Measurements from ENCODE around the gene PIK3C3.
"Not testable (repeated sequence)": the region's sequence is repeated elsewhere in the genome, so short reads cannot be mapped to it uniquely, and the experiment has no call there.

Gene PIK3C3

GRCh38 chr18:42074704-42075103 is 119.7 kb downstream of the PIK3C3 start:
- no peak for DNase-seq (ENCODE audit: low read depth)

GRCh38 chr18:42078711-42079110 is 123.7 kb downstream of the PIK3C3 start:
- DNase-seq (ENCODE audit: low read depth) = no peak

GRCh38 chr18:42080340-42080739 is 125.3 kb downstream of the PIK3C3 start:
- no peak for DNase-seq (ENCODE audit: low read depth)

- no peak for DNase-seq (ENCODE audit: low read depth)
Observed at GRCh38 chr18:42082415-42083234, 127.6 kb downstream of the PIK3C3 start.

- DNase-seq (ENCODE audit: low read depth) = no peak
Observed at GRCh38 chr18:42086288-42086687, 131.3 kb downstream of the PIK3C3 start.

GRCh38 chr18:42087235-42087634 is 132.2 kb downstream of the PIK3C3 start:
- DNase-seq (ENCODE audit: low read depth) = no peak

GRCh38 chr18:42087876-42088275 is 132.8 kb downstream of the PIK3C3 start:
- DNase-seq (ENCODE audit: low read depth) = no peak

GRCh38 chr18:42092848-42093247 is 137.8 kb downstream of the PIK3C3 start:
- DNase-seq (ENCODE audit: low read depth) = no peak

- DNase-seq (ENCODE audit: low read depth) = no peak
Observed at GRCh38 chr18:42094875-42095274, 139.8 kb downstream of the PIK3C3 start.

GRCh38 chr18:42095732-42096377 is 140.8 kb downstream of the PIK3C3 start:
- DNase-seq (ENCODE audit: low read depth) = no peak

GRCh38 chr18:42100248-42100647 is 145.2 kb downstream of the PIK3C3 start:
- no peak for DNase-seq (ENCODE audit: low read depth)

- DNase-seq (ENCODE audit: low read depth) = no peak
Observed at GRCh38 chr18:42100911-42101310, 145.9 kb downstream of the PIK3C3 start.

- no peak for DNase-seq (ENCODE audit: low read depth)
Observed at GRCh38 chr18:42105394-42105793, 150.4 kb downstream of the PIK3C3 start.

GRCh38 chr18:42106784-42107183 is 151.8 kb downstream of the PIK3C3 start:
- DNase-seq (ENCODE audit: low read depth) = no peak

GRCh38 chr18:42107287-42107686 is 152.3 kb downstream of the PIK3C3 start:
- DNase-seq (ENCODE audit: low read depth) = no peak

GRCh38 chr18:42107691-42108450 is 152.8 kb downstream of the PIK3C3 start:
- DNase-seq (ENCODE audit: low read depth) = no peak

GRCh38 chr18:42112147-42112546 is 157.1 kb downstream of the PIK3C3 start:
- not testable (repeated sequence) for DNase-seq (ENCODE audit: low read depth)

GRCh38 chr18:42112657-42113420 is 157.8 kb downstream of the PIK3C3 start:
- DNase-seq (ENCODE audit: low read depth) = no peak

- no peak for DNase-seq (ENCODE audit: low read depth)
Observed at GRCh38 chr18:42113529-42114191, 158.6 kb downstream of the PIK3C3 start.

GRCh38 chr18:42114310-42114943 is 159.4 kb downstream of the PIK3C3 start:
- peak; percentile 40 for DNase-seq (ENCODE audit: low read depth)

- no peak for DNase-seq (ENCODE audit: low read depth)
Observed at GRCh38 chr18:42126586-42126985, 171.6 kb downstream of the PIK3C3 start.

All from activated T-cell treated with anti-CD3 and anti-CD28 coated beads for 24 hours (primary cell).